Smooth muscle cell (in vitro differentiated cells): ENCODE results near the gene INPP5D. TPM values are rescaled to one million over a fixed set of nuclear protein-coding genes. Genes with fewer than 3 reads are reported as not detected.

ENCODE experiments used
- DNase-seq: peaks from one replicate; lab custom pipeline; 2025; ENCODE audit not compliant: unreplicated experiment; lab: John Stamatoyannopoulos, UW
- H2AFZ ChIP-seq: fragments of 200-600 bp; sonication (generic); 2 replicates; pipeline ENCODE4 v1.6.0; 2016; ENCODE audit warnings: antibody characterized with exemption, low read depth, mild to moderate bottlenecking
- H3F3A ChIP-seq: fragments of 200-600 bp; sonication (generic); 2 replicates; pipeline ENCODE4 v1.6.0; 2017; ENCODE audit warnings: antibody characterized with exemption, low read depth
- H3K27ac ChIP-seq: fragments of 200-600 bp; sonication (generic); 2 replicates; pipeline ENCODE4 v1.5.1; 2016; ENCODE audit warnings: low read depth, mild to moderate bottlenecking
- H3K27me3 ChIP-seq: fragments of 200-600 bp; sonication (generic); 2 replicates; pipeline ENCODE4 v1.6.1; 2016; ENCODE audit warnings: low read depth, mild to moderate bottlenecking
- H3K36me3 ChIP-seq: fragments of 200-600 bp; sonication (generic); 2 replicates; pipeline ENCODE4 v1.5.1; 2016; ENCODE audit warnings: low read depth
- H3K4me1 ChIP-seq: fragments of 200-600 bp; sonication (generic); 2 replicates; pipeline ENCODE4 v1.5.1; 2016; ENCODE audit warnings: low read depth
- H3K4me2 ChIP-seq: fragments of 200-600 bp; sonication (generic); 2 replicates; pipeline ENCODE4 v1.6.0; 2016; ENCODE audit warnings: mild to moderate bottlenecking
- H3K4me3 ChIP-seq: fragments of 200-600 bp; sonication (generic); 2 replicates; pipeline ENCODE4 v1.5.1; 2016; ENCODE audit warnings: mild to moderate bottlenecking
- H3K79me2 ChIP-seq: fragments of 200-600 bp; sonication (generic); 2 replicates; pipeline ENCODE4 v1.6.0; 2016; ENCODE audit warnings: low read depth, mild to moderate bottlenecking
- H3K9ac ChIP-seq: fragments of 200-600 bp; sonication (generic); 2 replicates; pipeline ENCODE4 v1.6.0; 2016; ENCODE audit warnings: low read depth
- H3K9me3 ChIP-seq: fragments of 200-600 bp; sonication (generic); replicated peaks from 2 replicates; pipeline ENCODE4 v1.5.1; 2016; ENCODE audit warnings: low read depth
- H4K20me1 ChIP-seq: fragments of 200-600 bp; sonication (generic); 2 replicates; pipeline ENCODE4 v1.6.0; 2016; ENCODE audit warnings: low read depth
- CTCF ChIP-seq: fragments of 200-600 bp; sonication (generic); IDR thresholded peaks from 2 replicates; pipeline ENCODE4 v1.5.1; 2017; ENCODE audit warnings: borderline replicate concordance, mild to moderate bottlenecking, antibody characterized with exemption; ENCODE audit not compliant: insufficient read depth, poor library complexity, severe bottlenecking
- WGBS: methylation state at CpG from one replicate; pipeline ENCODE4 v1.1.7; 2016; ENCODE audit warnings: low lambda C conversion rate; 5-methylcytosine and 5-hydroxymethylcytosine counted together
- polyA plus RNA-seq: library from polyadenylated mRNA; unstranded; fragments of >200 nt; fragmentation: Nextera tagmentation; extraction: Ambion mirVana; gene quantifications from 2 replicates; pipeline ENCODE4 v1.2.1, GENCODE V29; 2016
- total RNA-seq: library from RNA; depleted of rRNA; stranded (reverse); fragments of >200 nt; gene quantifications from 2 replicates; pipeline ENCODE4 v1.2.3, GENCODE V29; 2014

Gene INPP5D
- total and polyA plus RNA-seq, 2 experiments from 2014 or later = 5.6 to 17.8 TPM

GRCh38 chr2:233161730-233162129 lies 101.6 kb downstream of the INPP5D start:
- Histone ChIP-seq H3K27me3 (no peaks in the 10 kb centered on the region), H3K36me3 (no peaks in the 10 kb centered on the region), H3K9me3 (no peaks in the 10 kb centered on the region), H3K4me1 (no peaks in the 10 kb centered on the region), H3K27ac (no peak overlapping the region), H4K20me1 (no peaks in the 10 kb centered on the region), H3K79me2 (no peaks in the 10 kb centered on the region), H2AFZ (no peak overlapping the region), H3F3A (no peaks in the 10 kb centered on the region), H3K4me3 (no peak overlapping the region), H3K9ac (no peak overlapping the region), H3K4me2 (no peak overlapping the region)
- WGBS = 97% methylated on average over 11 of the region's 11 CpGs
- no peak for TF ChIP-seq CTCF
- DNase-seq = no peak

- no peak overlapping the region for H3K27ac ChIP-seq
- no peaks in the 10 kb centered on the region for H3K27me3 ChIP-seq
- no peak overlapping the region for H2AFZ ChIP-seq
- H3K4me3 ChIP-seq = no peak overlapping the region
- H3K79me2 ChIP-seq = no peaks in the 10 kb centered on the region
- 96% methylated on average over 8 of the region's 8 CpGs for WGBS
- no peak for TF ChIP-seq CTCF
- no peak overlapping the region for H3K4me2 ChIP-seq
- H3K9ac ChIP-seq = no peak overlapping the region
- no peaks in the 10 kb centered on the region for H3K36me3 ChIP-seq
- no peaks in the 10 kb centered on the region for H3K4me1 ChIP-seq
- H4K20me1 ChIP-seq = no peaks in the 10 kb centered on the region
- DNase-seq = no peak
- no peaks in the 10 kb centered on the region for H3K9me3 ChIP-seq
- H3F3A ChIP-seq = no peaks in the 10 kb centered on the region
Observed at GRCh38 chr2:233162770-233163169, 102.6 kb downstream of the INPP5D start.

- no peak for DNase-seq
Observed at GRCh38 chr2:233163486-233164103, 103.5 kb downstream of the INPP5D start.

More at GRCh38 chr2:233163486-233164103, 103.5 kb downstream of the INPP5D start:
- 87% methylated on average over 18 of the region's 18 CpGs for WGBS
- H3K4me2 ChIP-seq = no peak overlapping the region
- no peak overlapping the region for H3K27ac ChIP-seq
- H3F3A ChIP-seq = no peaks in the 10 kb centered on the region
- no peaks in the 10 kb centered on the region for H3K4me1 ChIP-seq
- TF ChIP-seq CTCF = no peak
- H2AFZ ChIP-seq = no peak overlapping the region
- no peak overlapping the region for H3K4me3 ChIP-seq
- no peaks in the 10 kb centered on the region for H3K27me3 ChIP-seq
- no peaks in the 10 kb centered on the region for H3K36me3 ChIP-seq
- no peak overlapping the region for H3K9ac ChIP-seq
- H4K20me1 ChIP-seq = no peaks in the 10 kb centered on the region
- no peaks in the 10 kb centered on the region for H3K79me2 ChIP-seq
- no peaks in the 10 kb centered on the region for H3K9me3 ChIP-seq
